ENCODE measurements around the gene ITPKC. TPM values are rescaled to one million over a fixed set of nuclear protein-coding genes. Genes with fewer than 3 reads are reported as not detected.
A peak's percentile ranks its signal among the peaks of the same experiment; 100 is the strongest.

ITPKC gene
- total RNA-seq, 1 donor from 2014 or later = 16.5 TPM

GRCh38 chr19:40756502-40757110 lies 39.7 kb downstream of the ITPKC start:
- H3K4me1 Mint-ChIP-seq (ENCODE audit: low read depth) = peaks cover 33% of the 10 kb centered on the region
- no peak overlapping the region for H3K4me3 Mint-ChIP-seq (ENCODE audit: unreplicated experiment)
- no peak for DNase-seq (ENCODE audit: low spot score)
- H3K27ac Mint-ChIP-seq (ENCODE audit: unreplicated experiment) = peak overlapping the region; percentile 45
- TF ChIP-seq, protein P1, sequence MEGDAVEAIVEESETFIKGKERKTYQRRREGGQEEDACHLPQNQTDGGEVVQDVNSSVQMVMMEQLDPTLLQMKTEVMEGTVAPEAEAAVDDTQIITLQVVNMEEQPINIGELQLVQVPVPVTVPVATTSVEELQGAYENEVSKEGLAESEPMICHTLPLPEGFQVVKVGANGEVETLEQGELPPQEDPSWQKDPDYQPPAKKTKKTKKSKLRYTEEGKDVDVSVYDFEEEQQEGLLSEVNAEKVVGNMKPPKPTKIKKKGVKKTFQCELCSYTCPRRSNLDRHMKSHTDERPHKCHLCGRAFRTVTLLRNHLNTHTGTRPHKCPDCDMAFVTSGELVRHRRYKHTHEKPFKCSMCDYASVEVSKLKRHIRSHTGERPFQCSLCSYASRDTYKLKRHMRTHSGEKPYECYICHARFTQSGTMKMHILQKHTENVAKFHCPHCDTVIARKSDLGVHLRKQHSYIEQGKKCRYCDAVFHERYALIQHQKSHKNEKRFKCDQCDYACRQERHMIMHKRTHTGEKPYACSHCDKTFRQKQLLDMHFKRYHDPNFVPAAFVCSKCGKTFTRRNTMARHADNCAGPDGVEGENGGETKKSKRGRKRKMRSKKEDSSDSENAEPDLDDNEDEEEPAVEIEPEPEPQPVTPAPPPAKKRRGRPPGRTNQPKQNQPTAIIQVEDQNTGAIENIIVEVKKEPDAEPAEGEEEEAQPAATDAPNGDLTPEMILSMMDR (IDR thresholded peaks at IDR 0.05) = no peak
- H3K36me3 Mint-ChIP-seq (ENCODE audit: low read depth) = peaks cover 30% of the 10 kb centered on the region
- no peaks in the 10 kb centered on the region for H3K27me3 Mint-ChIP-seq (ENCODE audit: low read depth)
- H3K9me3 Mint-ChIP-seq (ENCODE audit: low read depth) = no peaks in the 10 kb centered on the region

DNA sequence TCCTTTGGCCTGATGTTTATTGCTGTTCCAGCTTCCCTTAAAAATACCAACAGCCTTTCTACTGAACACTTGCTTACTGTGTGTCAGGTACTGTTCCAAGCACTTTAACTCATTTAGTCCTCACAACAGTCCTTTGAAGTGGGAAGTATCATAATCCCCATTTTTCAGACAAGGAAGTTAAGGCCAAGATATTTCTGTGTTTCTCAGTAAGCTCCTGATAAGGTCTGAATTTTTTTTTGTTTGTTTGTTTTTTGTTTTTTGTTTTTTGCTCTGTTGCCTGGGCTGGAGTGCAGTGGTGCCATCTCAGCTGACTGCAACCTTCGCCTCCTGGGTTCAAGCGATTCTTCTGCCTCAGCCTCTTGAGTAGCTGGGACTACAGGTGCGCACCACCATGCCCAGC lies 41.6 kb downstream of the ITPKC start:
- H3K9me3 Mint-ChIP-seq (ENCODE audit: low read depth) = no peaks in the 10 kb centered on the region
- no peaks in the 10 kb centered on the region for H3K27me3 Mint-ChIP-seq (ENCODE audit: low read depth)
- TF ChIP-seq, protein P1 (IDR thresholded peaks at IDR 0.05) = no peak
- DNase-seq (ENCODE audit: low spot score) = no peak
- no peak overlapping the region for H3K4me3 Mint-ChIP-seq (ENCODE audit: unreplicated experiment)
- peaks cover 19% of the 10 kb centered on the region for H3K4me1 Mint-ChIP-seq (ENCODE audit: low read depth)
- H3K36me3 Mint-ChIP-seq (ENCODE audit: low read depth) = peaks cover 39% of the 10 kb centered on the region
- no peak overlapping the region for H3K27ac Mint-ChIP-seq (ENCODE audit: unreplicated experiment)

DNA sequence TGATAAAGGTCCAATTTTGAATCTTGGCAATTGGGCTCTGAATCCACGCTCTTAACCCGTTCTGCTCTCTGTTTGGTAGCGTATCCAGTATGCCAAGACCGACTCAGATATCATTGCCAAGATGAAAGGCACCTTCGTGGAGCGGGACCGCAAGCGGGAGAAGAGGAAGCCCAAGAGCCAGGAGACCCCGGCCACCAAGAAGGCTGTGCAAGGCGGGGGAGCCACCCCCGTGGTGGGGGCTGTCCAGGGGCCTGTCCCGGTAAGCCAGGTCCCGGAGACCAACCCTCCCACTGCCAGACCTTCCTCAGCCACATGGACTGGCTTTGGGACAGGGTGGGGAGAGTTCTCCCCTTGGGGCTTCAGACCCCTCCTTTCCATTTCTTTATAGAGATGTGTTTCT lies 42.4 kb downstream of the ITPKC start:
- no peak overlapping the region for H3K27ac Mint-ChIP-seq (ENCODE audit: unreplicated experiment)
- H3K4me3 Mint-ChIP-seq (ENCODE audit: unreplicated experiment) = no peak overlapping the region
- TF ChIP-seq, protein P1 (IDR thresholded peaks at IDR 0.05) = no peak
- no peak for DNase-seq (ENCODE audit: low spot score)
- no peaks in the 10 kb centered on the region for H3K27me3 Mint-ChIP-seq (ENCODE audit: low read depth)
- peaks cover 15% of the 10 kb centered on the region for H3K4me1 Mint-ChIP-seq (ENCODE audit: low read depth)
- H3K36me3 Mint-ChIP-seq (ENCODE audit: low read depth) = peaks cover 47% of the 10 kb centered on the region
- H3K9me3 Mint-ChIP-seq (ENCODE audit: low read depth) = no peaks in the 10 kb centered on the region

- Mint-ChIP-seq H3K9me3 (ENCODE audit: low read depth) (no peaks in the 10 kb centered on the region), H3K4me1 (ENCODE audit: low read depth) (no peaks in the 10 kb centered on the region), H3K4me3 (ENCODE audit: unreplicated experiment) (no peak overlapping the region), H3K27ac (ENCODE audit: unreplicated experiment) (no peak overlapping the region), H3K36me3 (ENCODE audit: low read depth) (peaks cover 51% of the 10 kb centered on the region), H3K27me3 (ENCODE audit: low read depth) (no peaks in the 10 kb centered on the region)
- TF ChIP-seq, protein P1 (IDR thresholded peaks at IDR 0.05) = no peak
- no peak for DNase-seq (ENCODE audit: low spot score)
Measured at GRCh38 chr19:40762754-40763470, 46.0 kb downstream of the ITPKC start.

GRCh38 chr19:40763526-40763925 lies 46.6 kb downstream of the ITPKC start:
- no peak overlapping the region for H3K27ac Mint-ChIP-seq (ENCODE audit: unreplicated experiment)
- H3K4me1 Mint-ChIP-seq (ENCODE audit: low read depth) = no peaks in the 10 kb centered on the region
- peaks cover 47% of the 10 kb centered on the region for H3K36me3 Mint-ChIP-seq (ENCODE audit: low read depth)
- TF ChIP-seq, protein P1 (IDR thresholded peaks at IDR 0.05) = no peak
- no peak for DNase-seq (ENCODE audit: low spot score)
- H3K4me3 Mint-ChIP-seq (ENCODE audit: unreplicated experiment) = no peak overlapping the region
- no peaks in the 10 kb centered on the region for H3K27me3 Mint-ChIP-seq (ENCODE audit: low read depth)
- no peaks in the 10 kb centered on the region for H3K9me3 Mint-ChIP-seq (ENCODE audit: low read depth)

All from chondrocyte (in vitro differentiated cells).